ENCODE data around the gene PANK2. TPM values are rescaled to one million over a fixed set of nuclear protein-coding genes. Genes with fewer than 3 reads are reported as not detected.

Gene PANK2
- total RNA-seq, 4 donors from 2014 or later, result 58.2 to 79.7 (median 64.2) TPM

DNA sequence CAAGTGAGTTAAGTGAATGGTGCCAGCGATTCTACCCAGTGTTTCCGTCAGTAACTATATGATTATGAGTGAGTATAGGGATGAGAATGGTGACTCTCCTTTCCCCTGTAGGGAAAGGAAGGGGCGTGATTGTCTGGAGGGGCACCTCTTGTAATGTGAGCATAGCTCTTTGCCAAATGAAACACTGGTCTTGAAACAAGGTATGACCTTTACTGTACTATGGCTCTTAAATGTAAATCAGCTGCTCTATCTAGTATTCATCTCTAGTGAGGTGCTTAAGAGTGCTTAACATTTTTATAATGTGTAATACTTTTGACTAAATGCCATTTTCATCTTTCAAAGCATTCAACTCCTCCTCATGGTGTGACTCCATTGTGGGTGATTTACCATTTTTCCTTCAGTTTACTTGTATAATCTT, 11.0 kb downstream of the PANK2 start:
- peaks cover 0 to 97% (median 74%) of the 10 kb centered on the region in 4 donors for H3K4me1 ChIP-seq
- no peaks in the 10 kb centered on the region for H3K9me3 ChIP-seq
- WGBS, 2 donors, result 67 to 72% methylated on average over 3 of the region's 3 CpGs
- H3K36me3 ChIP-seq, result no peaks in the 10 kb centered on the region
- H3K27me3 ChIP-seq, result no peaks in the 10 kb centered on the region
- H3K4me3 ChIP-seq, result no peak overlapping the region
- H3K27ac ChIP-seq, result peak overlapping the region in 2 of 4 donors; percentile 9 to 84
- DNase-seq (ENCODE audit: low spot score in 2 of 2), result no peak
- TF ChIP-seq, protein P1, sequence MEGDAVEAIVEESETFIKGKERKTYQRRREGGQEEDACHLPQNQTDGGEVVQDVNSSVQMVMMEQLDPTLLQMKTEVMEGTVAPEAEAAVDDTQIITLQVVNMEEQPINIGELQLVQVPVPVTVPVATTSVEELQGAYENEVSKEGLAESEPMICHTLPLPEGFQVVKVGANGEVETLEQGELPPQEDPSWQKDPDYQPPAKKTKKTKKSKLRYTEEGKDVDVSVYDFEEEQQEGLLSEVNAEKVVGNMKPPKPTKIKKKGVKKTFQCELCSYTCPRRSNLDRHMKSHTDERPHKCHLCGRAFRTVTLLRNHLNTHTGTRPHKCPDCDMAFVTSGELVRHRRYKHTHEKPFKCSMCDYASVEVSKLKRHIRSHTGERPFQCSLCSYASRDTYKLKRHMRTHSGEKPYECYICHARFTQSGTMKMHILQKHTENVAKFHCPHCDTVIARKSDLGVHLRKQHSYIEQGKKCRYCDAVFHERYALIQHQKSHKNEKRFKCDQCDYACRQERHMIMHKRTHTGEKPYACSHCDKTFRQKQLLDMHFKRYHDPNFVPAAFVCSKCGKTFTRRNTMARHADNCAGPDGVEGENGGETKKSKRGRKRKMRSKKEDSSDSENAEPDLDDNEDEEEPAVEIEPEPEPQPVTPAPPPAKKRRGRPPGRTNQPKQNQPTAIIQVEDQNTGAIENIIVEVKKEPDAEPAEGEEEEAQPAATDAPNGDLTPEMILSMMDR (IDR thresholded peaks at IDR 0.05), result no peak
- TF ChIP-seq EP300 (IDR thresholded peaks at IDR 0.05) (no peak), POLR2A (IDR thresholded peaks at IDR 0.05) (no peak)

DNA sequence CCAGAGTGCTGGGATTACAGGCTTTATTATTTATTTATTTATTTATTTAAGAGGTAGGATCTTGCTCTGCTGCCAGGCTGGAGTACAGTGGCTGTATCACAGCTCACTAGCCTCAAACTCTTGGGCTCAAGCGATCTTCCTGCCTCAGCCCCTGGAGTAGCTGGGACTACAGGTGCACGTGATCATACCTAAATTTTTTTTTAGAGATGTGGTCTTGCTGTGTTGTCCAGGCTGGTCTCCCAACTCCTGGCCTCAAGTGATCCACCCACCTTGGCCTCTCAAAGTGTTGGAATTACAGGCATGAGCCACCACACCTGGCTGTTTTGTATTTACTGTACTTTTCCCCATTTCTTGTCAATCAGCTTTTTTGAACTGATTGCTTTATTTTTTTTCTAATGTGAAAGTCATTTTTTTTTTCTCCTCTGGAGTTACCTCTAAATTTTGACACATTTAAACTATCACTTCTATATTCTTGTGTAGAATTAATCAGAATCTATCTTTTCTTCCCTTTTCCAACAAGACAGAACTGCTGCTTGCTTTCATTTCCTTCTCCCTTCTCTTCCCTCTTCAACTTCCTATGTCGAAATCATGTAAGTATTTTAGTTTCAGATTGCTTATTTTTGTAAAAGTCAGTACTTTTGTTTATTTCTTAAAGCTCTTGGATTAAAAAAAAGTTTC, 12.0 kb downstream of the PANK2 start:
- Histone ChIP-seq H3K36me3 (no peaks in the 10 kb centered on the region), H3K27me3 (no peaks in the 10 kb centered on the region), H3K9me3 (no peaks in the 10 kb centered on the region), H3K27ac (peak overlapping the region in 2 of 4 donors; percentile 64 to 84), H3K4me1 (peaks cover 0 to 95% (median 68%) of the 10 kb centered on the region in 4 donors), H3K4me3 (peak overlapping the region in 1 of 4 donors; percentile 17)
- no peak for DNase-seq (ENCODE audit: low spot score in 2 of 2)
- TF ChIP-seq POLR2A (IDR thresholded peaks at IDR 0.05), result no peak
- TF ChIP-seq, protein P1 (IDR thresholded peaks at IDR 0.05), result no peak
- no peak for TF ChIP-seq EP300 (IDR thresholded peaks at IDR 0.05)
- WGBS, 2 donors, result 59 to 61% methylated on average over 3 of the region's 3 CpGs

DNA sequence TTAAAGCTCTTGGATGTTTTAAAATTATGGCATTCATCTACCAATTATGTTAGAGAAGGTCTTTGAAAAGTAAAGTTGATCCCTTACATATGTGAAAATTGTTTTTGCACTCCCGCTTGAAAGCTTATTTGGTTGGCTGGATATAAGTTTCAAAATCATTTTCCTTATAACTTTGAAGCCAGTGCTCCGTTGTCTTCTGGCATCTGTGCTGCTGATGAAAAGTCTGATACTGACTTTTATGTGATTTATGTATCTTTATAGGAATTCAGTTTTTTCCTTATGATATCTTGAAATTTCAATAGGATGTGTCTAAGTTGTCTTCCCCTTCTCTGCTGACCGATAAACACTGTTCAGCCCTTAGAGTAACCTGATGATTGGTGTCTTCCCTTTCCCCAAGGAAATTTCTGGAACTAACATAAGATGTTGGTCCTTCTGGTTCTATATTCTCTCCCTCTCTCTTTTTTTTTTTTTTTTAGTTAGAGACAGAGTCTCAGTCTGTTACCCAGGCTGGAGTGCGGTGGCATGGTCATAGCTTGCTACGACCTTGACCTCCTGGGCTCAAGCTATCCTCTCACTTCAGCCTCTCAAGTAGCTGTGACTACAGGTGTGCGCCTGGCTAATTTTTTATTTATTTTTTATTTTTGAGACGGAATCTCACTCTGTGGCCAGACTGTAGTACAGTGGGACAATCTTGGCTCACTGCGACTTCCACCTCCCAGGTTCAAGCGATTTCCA, 12.7 kb downstream of the PANK2 start:
- peaks cover 0 to 94% (median 62%) of the 10 kb centered on the region in 4 donors for H3K4me1 ChIP-seq
- H3K36me3 ChIP-seq, result no peaks in the 10 kb centered on the region
- WGBS, 2 donors, result 60 to 62% methylated on average over 9 of the region's 9 CpGs
- peak overlapping the region in 1 of 4 donors; percentile 17 for H3K4me3 ChIP-seq
- no peaks in the 10 kb centered on the region for H3K9me3 ChIP-seq
- H3K27ac ChIP-seq, result peak overlapping the region in 2 of 4 donors; percentile 64 to 84
- TF ChIP-seq POLR2A (IDR thresholded peaks at IDR 0.05) (no peak), EP300 (IDR thresholded peaks at IDR 0.05) (no peak)
- TF ChIP-seq, protein P1 (IDR thresholded peaks at IDR 0.05), result no peak
- no peak for DNase-seq (ENCODE audit: low spot score in 2 of 2)
- no peaks in the 10 kb centered on the region for H3K27me3 ChIP-seq

DNA sequence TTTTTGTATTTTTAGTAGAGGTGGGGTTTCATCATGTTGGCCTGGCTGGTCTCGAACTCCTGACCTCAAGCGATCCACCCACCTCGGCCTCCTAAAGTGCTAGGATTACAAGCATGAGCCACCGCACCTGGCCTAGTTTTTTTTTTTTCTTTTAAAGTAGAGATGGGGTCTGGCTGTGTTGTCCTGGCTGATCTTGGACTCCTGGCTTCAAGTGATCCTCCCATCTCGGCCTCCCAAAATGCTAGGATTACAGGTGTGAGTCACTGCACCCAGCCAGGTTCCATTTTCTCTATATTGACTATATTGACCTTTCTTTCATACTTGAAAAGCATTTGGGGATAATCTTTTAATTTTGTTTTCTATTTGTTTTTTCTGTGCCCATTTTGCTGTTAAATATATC, 13.3 kb downstream of the PANK2 start:
- no peaks in the 10 kb centered on the region for H3K9me3 ChIP-seq
- DNase-seq (ENCODE audit: low spot score in 2 of 2), result no peak
- H3K27me3 ChIP-seq, result no peaks in the 10 kb centered on the region
- peaks cover 0 to 88% (median 57%) of the 10 kb centered on the region in 4 donors for H3K4me1 ChIP-seq
- 77 to 81% methylated on average over 5 of the region's 5 CpGs for WGBS, 2 donors
- peak overlapping the region in 2 of 4 donors; percentile 64 to 84 for H3K27ac ChIP-seq
- peak overlapping the region in 1 of 4 donors; percentile 17 for H3K4me3 ChIP-seq
- H3K36me3 ChIP-seq, result no peaks in the 10 kb centered on the region
- TF ChIP-seq, protein P1 (IDR thresholded peaks at IDR 0.05), result no peak
- no peak for TF ChIP-seq POLR2A (IDR thresholded peaks at IDR 0.05)
- TF ChIP-seq EP300 (IDR thresholded peaks at IDR 0.05), result no peak

DNA sequence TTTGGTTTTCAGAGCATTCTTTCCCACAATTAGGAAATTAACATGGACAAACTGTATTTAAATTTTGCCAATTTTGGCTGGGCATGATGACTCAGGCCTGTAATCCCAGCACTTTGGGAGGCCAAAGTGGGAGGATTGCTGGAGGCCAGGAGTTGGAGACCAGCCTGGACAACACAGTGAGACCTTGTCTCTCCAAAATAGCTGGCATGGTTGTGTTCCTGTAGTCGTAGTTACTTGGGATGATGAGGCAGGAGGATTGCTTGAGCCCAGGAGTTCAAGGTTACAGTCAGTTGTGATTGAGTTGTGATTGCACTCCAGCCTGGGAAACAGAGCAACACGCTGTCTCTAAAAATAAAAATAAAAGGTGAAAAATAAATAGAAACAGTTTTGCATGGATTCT, 15.0 kb downstream of the PANK2 start:
- no peaks in the 10 kb centered on the region for H3K27me3 ChIP-seq
- H3K9me3 ChIP-seq, result no peaks in the 10 kb centered on the region
- H3K4me1 ChIP-seq, result peaks cover 0 to 87% (median 52%) of the 10 kb centered on the region in 4 donors
- 44 to 47% methylated on average over 2 of the region's 2 CpGs for WGBS, 2 donors
- TF ChIP-seq, protein P1 (IDR thresholded peaks at IDR 0.05), result no peak
- TF ChIP-seq EP300 (IDR thresholded peaks at IDR 0.05) (no peak), POLR2A (IDR thresholded peaks at IDR 0.05) (no peak)
- no peak for DNase-seq (ENCODE audit: low spot score in 2 of 2)
- no peak overlapping the region for H3K4me3 ChIP-seq
- peaks cover 0 to 14% (median 0%) of the 10 kb centered on the region in 3 donors for H3K36me3 ChIP-seq
- H3K27ac ChIP-seq, result peak overlapping the region in 2 of 4 donors; percentile 15 to 84

All from tibial nerve (tissue), 4 donors.